Endothelial cell of umbilical vein (primary cell): Measurements from ENCODE around the gene ERLIN1. TPM values are rescaled to one million over a fixed set of nuclear protein-coding genes. Genes with fewer than 3 reads are reported as not detected.

Source experiments
- BruUV-seq: library from RNA; stranded (reverse); fragments of 400-500 nt; replicated peaks from 2 replicates; lab custom pipeline; 2021; lab: Mats Ljungman, UMichigan
- CTCF ChIA-PET: fragments of 300-600, 350-600 bp; sonication (Branson Sonifier 250); formaldehyde crosslinking; loops from one replicate; lab custom pipeline; 2021; ENCODE audit warnings: antibody characterized with exemption, inconsistent platforms; lab: Charles Lee
- POLR2A ChIA-PET: fragments of 300-600, 350-600 bp; sonication (Branson Sonifier 250); formaldehyde crosslinking; loops from one replicate; lab custom pipeline; 2021; ENCODE audit warnings: antibody characterized with exemption, inconsistent platforms; lab: Charles Lee
- DNase-seq: peaks from one replicate; pipeline ENCODE4 v3.0.0-alpha.2; 2011; ENCODE audit warnings: low read depth, low spot score
- FAIRE-seq: peaks from 2 replicates; lab custom pipeline; 2011; peaks lifted over from hg19 to GRCh38; lab: Jason Lieb, UNC
- H2AFZ ChIP-seq: 2 replicates; pipeline ENCODE4 v1.6.0; 2012; ENCODE audit warnings: low read depth, low read length, control low read depth, inconsistent platforms
- H3K27ac ChIP-seq: 2 replicates; pipeline ENCODE4 v1.5.1; 2011; ENCODE audit warnings: low read depth, mild to moderate bottlenecking, control low read depth, low read length, moderate library complexity; ENCODE audit not compliant: insufficient read depth
- H3K27me3 ChIP-seq, 2 experiments: 2 replicates each; pipeline versions ENCODE4 v1.6.0 to v1.6.1; 2011; ENCODE audit warnings: low read length in 2 of 2, mixed read lengths in 1 of 2; ENCODE audit not compliant: control insufficient read depth in 2 of 2, insufficient read depth in 2 of 2
- H3K36me3 ChIP-seq, 2 experiments: 2 replicates in 1 of 2; 3 replicates in 1 of 2; pipeline ENCODE4 v1.5.1; 2011; ENCODE audit warnings: low read length in 2 of 2, mild to moderate bottlenecking in 1 of 2, moderate library complexity in 1 of 2; ENCODE audit not compliant: control insufficient read depth in 2 of 2, insufficient read depth in 2 of 2; ENCODE audit errors: extremely low read depth in 1 of 2
- H3K4me1 ChIP-seq: 3 replicates; pipeline ENCODE4 v1.5.1; 2011; ENCODE audit warnings: mild to moderate bottlenecking, low read length; ENCODE audit not compliant: control insufficient read depth, insufficient read depth; ENCODE audit errors: extremely low read depth
- H3K4me2 ChIP-seq: 2 replicates; pipeline ENCODE4 v1.6.1; 2011; ENCODE audit warnings: low read length, control low read depth, mixed read lengths; ENCODE audit not compliant: insufficient read depth
- H3K4me3 ChIP-seq, 3 experiments: fragments of 200-600 bp in 1 of 3; sonication (generic), shearing (Covaris generic) in 1 of 3; replicated peaks in 1 of 3; 2 replicates each; pipeline ENCODE4 v1.5.1; 2011 to 2016; ENCODE audit warnings: control low read depth in 3 of 3, low read length in 3 of 3, mild to moderate bottlenecking in 2 of 3, inconsistent platforms in 1 of 3, low read depth in 1 of 3, moderate library complexity in 1 of 3; ENCODE audit not compliant: insufficient read depth in 1 of 3
- H3K79me2 ChIP-seq: 2 replicates; pipeline ENCODE4 v1.6.0; 2012; ENCODE audit warnings: low read length, inconsistent platforms; ENCODE audit not compliant: control insufficient read depth, insufficient read depth
- H3K9ac ChIP-seq: replicated peaks from 2 replicates; pipeline ENCODE3; 2011; ENCODE audit warnings: low read length, control low read depth; ENCODE audit not compliant: insufficient read depth; ENCODE audit errors: extremely low read depth
- H3K9me1 ChIP-seq: replicated peaks from 3 replicates; pipeline ENCODE4 v1.6.0; 2011; ENCODE audit warnings: mild to moderate bottlenecking, low read length; ENCODE audit not compliant: control insufficient read depth, insufficient read depth; ENCODE audit errors: extremely low read depth
- H3K9me3 ChIP-seq: replicated peaks from 2 replicates; pipeline ENCODE4 v1.5.1; 2012; ENCODE audit warnings: low read length, inconsistent platforms; ENCODE audit not compliant: control insufficient read depth, insufficient read depth
- H4K20me1 ChIP-seq: replicated peaks from 2 replicates; pipeline ENCODE3; 2011; ENCODE audit warnings: mild to moderate bottlenecking, low read length; ENCODE audit not compliant: control insufficient read depth, insufficient read depth; ENCODE audit errors: extremely low read depth
- EZH2 ChIP-seq: IDR thresholded peaks from 2 replicates; pipeline ENCODE4 v1.6.1; 2012; ENCODE audit warnings: borderline replicate concordance, low read depth, mild to moderate bottlenecking, moderate library complexity, low read length, inconsistent platforms; ENCODE audit not compliant: severe bottlenecking
- GATA2 ChIP-seq: IDR thresholded peaks from 2 replicates; pipeline ENCODE4 v1.7.0; 2011; ENCODE audit warnings: low read depth, mild to moderate bottlenecking, moderate library complexity, mixed read lengths, low read length; ENCODE audit not compliant: insufficient read length, insufficient read depth
- JUN ChIP-seq: IDR thresholded peaks from 2 replicates; pipeline ENCODE4 v1.6.1; 2011; ENCODE audit warnings: borderline replicate concordance, low read depth; ENCODE audit not compliant: insufficient read length, insufficient read depth
- MYC ChIP-seq: IDR thresholded peaks from one replicate; pipeline ENCODE4 v1.6.1; 2011; ENCODE audit warnings: mild to moderate bottlenecking, low read depth, low read length
- POLR2A ChIP-seq: IDR thresholded peaks from 2 replicates; pipeline ENCODE4 v1.6.1; 2012; ENCODE audit warnings: low read depth, mild to moderate bottlenecking, control low read depth, low read length
- POLR2AphosphoS5 ChIP-seq: IDR thresholded peaks from 2 replicates; pipeline ENCODE4 v1.6.1; 2012; ENCODE audit warnings: low read depth, mild to moderate bottlenecking, control low read depth, low read length, moderate library complexity; ENCODE audit not compliant: insufficient read depth
- dilution Hi-C: fragments of 300-500 bp; cut with MboI; formaldehyde crosslinking; loops from one replicate; pipeline ENCODE4 v1.15.0; 2019; ENCODE audit warnings: low sequenced_read_pairs; ENCODE audit not compliant: extremely low pct_ligation_motif_present
- intact Hi-C: fragments of 100-400 bp; cut with micrococcal nuclease; formaldehyde crosslinking; loops from one replicate; pipeline ENCODE4 v1.10.0; 2022
- polyA plus RNA-seq, 4 experiments: library from polyadenylated mRNA; depleted of rRNA in 3 of 4; stranded (reverse) in 3 of 4; unstranded in 1 of 4; fragments of >200 nt; gene quantifications; 2 replicates each; pipeline versions ENCODE4 v1.2.1 to v1.2.3, GENCODE V29; 2011 to 2012; ENCODE audit warnings: missing spikeins in 1 of 4
- total RNA-seq: library from RNA; stranded (reverse); gene quantifications from 2 replicates; pipeline ENCODE4 v1.2.3, GENCODE V29; 2021
- TF ChIP-seq, protein P1 (sequence below), 2 donors: IDR thresholded peaks; 1 replicate in 1 of 2; 2 replicates in 1 of 2; pipeline ENCODE4 v1.5.1; 2011; ENCODE audit warnings: low read length in 2 of 2, mild to moderate bottlenecking in 2 of 2, moderate library complexity in 2 of 2, control low read depth in 1 of 2, inconsistent platforms in 1 of 2, low read depth in 1 of 2; ENCODE audit not compliant: insufficient read depth in 1 of 2; ENCODE audit errors: extremely low read depth in 1 of 2
- TF ChIP-seq, protein P2 (sequence below): IDR thresholded peaks from 2 replicates; pipeline ENCODE4 v1.6.1; 2011; ENCODE audit not compliant: insufficient read depth, insufficient read length

Gene ERLIN1
- total and polyA plus RNA-seq, 2 donors (not counting 3 experiments of a cell fraction or from before 2014, with no cell fraction given), result 30.7 to 51.0 TPM

DNA sequence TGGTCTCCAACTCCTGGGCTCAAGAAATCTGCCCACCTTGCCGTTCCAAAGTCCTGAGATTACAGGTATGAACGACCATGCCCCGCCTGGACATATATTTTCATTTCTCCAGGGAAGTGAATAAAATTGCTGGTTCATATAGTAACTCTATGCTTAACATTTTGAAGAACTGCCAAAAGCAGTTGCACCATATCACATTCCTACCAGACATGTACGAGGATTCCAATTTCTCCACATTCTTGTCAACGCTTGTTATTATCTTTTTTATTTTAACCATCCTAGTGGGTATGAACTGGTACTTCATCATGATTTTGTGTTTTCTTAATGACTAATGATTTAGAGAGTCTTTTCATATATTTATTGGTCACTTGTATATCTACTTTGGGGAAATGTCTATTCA lies 82.2 kb downstream of the ERLIN1 start:
- intact Hi-C loops (no loop called here), dilution Hi-C loops (no loop called here)
- DNase-seq (no peak), FAIRE-seq (no peak)
- ChIA-PET POLR2A (no interaction called here), CTCF (no interaction called here)
- H2AFZ ChIP-seq, result no peak overlapping the region
- no peak overlapping the region for H3K27ac ChIP-seq
- H3K36me3 ChIP-seq, result no peaks in the 10 kb centered on the region
- H3K9me1 ChIP-seq, result no peaks in the 10 kb centered on the region
- no peak overlapping the region for H3K4me3 ChIP-seq
- H3K9ac ChIP-seq, result no peak overlapping the region
- H3K9me3 ChIP-seq, result no peaks in the 10 kb centered on the region
- TF ChIP-seq EZH2 (no peak), POLR2AphosphoS5 (no peak), MYC (no peak), POLR2A (no peak), GATA2 (no peak), JUN (no peak)
- TF ChIP-seq, protein P1, sequence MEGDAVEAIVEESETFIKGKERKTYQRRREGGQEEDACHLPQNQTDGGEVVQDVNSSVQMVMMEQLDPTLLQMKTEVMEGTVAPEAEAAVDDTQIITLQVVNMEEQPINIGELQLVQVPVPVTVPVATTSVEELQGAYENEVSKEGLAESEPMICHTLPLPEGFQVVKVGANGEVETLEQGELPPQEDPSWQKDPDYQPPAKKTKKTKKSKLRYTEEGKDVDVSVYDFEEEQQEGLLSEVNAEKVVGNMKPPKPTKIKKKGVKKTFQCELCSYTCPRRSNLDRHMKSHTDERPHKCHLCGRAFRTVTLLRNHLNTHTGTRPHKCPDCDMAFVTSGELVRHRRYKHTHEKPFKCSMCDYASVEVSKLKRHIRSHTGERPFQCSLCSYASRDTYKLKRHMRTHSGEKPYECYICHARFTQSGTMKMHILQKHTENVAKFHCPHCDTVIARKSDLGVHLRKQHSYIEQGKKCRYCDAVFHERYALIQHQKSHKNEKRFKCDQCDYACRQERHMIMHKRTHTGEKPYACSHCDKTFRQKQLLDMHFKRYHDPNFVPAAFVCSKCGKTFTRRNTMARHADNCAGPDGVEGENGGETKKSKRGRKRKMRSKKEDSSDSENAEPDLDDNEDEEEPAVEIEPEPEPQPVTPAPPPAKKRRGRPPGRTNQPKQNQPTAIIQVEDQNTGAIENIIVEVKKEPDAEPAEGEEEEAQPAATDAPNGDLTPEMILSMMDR (IDR thresholded peaks at IDR 0.05; ENCODE audit: extremely low read depth in 1 of 2, insufficient read depth in 1 of 2, low read depth in 1 of 2, low read length in 2 of 2), result no peak
- TF ChIP-seq, protein P2, sequence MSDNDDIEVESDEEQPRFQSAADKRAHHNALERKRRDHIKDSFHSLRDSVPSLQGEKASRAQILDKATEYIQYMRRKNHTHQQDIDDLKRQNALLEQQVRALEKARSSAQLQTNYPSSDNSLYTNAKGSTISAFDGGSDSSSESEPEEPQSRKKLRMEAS, result no peak
- BruUV-seq, result no TSS peak
- H3K27me3 ChIP-seq, result peaks cover 2 to 4% of the 10 kb centered on the region in 2 experiments
- no peaks in the 10 kb centered on the region for H4K20me1 ChIP-seq
- peaks cover 16% of the 10 kb centered on the region for H3K4me1 ChIP-seq
- no peaks in the 10 kb centered on the region for H3K79me2 ChIP-seq
- H3K4me2 ChIP-seq, result no peak overlapping the region
